ENCODE data around the gene SETD5.

DNA sequence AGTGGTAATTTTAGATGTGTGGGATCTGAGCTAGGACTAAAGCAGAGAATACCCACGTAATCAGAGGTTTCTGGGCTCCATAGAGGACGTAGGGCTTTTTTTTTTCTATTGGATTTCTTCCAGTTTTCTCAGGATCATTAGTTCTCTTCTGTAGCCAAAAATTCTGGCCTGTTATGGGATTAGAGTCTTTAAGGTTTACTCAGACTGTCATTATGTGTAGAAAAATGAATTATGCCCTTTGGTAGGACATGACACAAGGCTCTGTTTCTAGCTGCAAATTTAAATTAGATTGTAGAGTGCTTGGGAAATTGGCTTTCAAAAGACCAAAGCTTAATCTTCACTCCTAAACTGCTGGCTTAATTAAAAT, 1.9 kb downstream of the SETD5 start:
- TF ChIP-seq, protein P1, sequence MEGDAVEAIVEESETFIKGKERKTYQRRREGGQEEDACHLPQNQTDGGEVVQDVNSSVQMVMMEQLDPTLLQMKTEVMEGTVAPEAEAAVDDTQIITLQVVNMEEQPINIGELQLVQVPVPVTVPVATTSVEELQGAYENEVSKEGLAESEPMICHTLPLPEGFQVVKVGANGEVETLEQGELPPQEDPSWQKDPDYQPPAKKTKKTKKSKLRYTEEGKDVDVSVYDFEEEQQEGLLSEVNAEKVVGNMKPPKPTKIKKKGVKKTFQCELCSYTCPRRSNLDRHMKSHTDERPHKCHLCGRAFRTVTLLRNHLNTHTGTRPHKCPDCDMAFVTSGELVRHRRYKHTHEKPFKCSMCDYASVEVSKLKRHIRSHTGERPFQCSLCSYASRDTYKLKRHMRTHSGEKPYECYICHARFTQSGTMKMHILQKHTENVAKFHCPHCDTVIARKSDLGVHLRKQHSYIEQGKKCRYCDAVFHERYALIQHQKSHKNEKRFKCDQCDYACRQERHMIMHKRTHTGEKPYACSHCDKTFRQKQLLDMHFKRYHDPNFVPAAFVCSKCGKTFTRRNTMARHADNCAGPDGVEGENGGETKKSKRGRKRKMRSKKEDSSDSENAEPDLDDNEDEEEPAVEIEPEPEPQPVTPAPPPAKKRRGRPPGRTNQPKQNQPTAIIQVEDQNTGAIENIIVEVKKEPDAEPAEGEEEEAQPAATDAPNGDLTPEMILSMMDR (conservative IDR thresholded peaks at IDR 0.05; ENCODE audit: low read length), result no peak
- TF ChIP-seq EZH2phosphoT487 (IDR thresholded peaks at IDR 0.05; ENCODE audit: borderline replicate concordance), result no peak

Measured in Loucy (cell line).